Body of pancreas (tissue), 4 donors: ENCODE data around the gene FAM50A. TPM values are rescaled to one million over a fixed set of nuclear protein-coding genes. Genes with fewer than 3 reads are reported as not detected.
"Not testable (repeated sequence)": the region's sequence is repeated elsewhere in the genome, so short reads cannot be mapped to it uniquely, and the experiment has no call there.

Source experiments
- ATAC-seq: fragments of 150-250 bp; one replicate; pipeline ENCODE4 v1.9.1; 2016
- DNase-seq, 4 donors: peaks; one replicate each; pipeline ENCODE4 v3.0.0-alpha.2; 2019
- H3K27ac ChIP-seq, 4 donors: fragments of 200-600 bp; sonication (generic); 1 replicate in 3 of 4; 2 replicates in 1 of 4; pipeline versions ENCODE4 v1.5.1 to v1.6.1; 2016 to 2019; ENCODE audit warnings: mild to moderate bottlenecking in 1 of 4, mixed read lengths in 1 of 4, moderate library complexity in 1 of 4
- H3K27me3 ChIP-seq, 2 donors: fragments of 200-600 bp; sonication (generic); one replicate each; pipeline ENCODE4 v1.6.0; 2016; ENCODE audit warnings: mild to moderate bottlenecking in 1 of 2
- H3K36me3 ChIP-seq, 2 donors: fragments of 200-600 bp; sonication (generic); replicated peaks in 1 of 2; 2 replicates each; pipeline ENCODE4 v1.5.1; 2016; ENCODE audit warnings: low read depth in 2 of 2; ENCODE audit not compliant: insufficient read depth in 1 of 2
- H3K4me1 ChIP-seq: fragments of 200-600 bp; sonication (generic); one replicate; pipeline ENCODE4 v1.6.0; 2016
- H3K4me3 ChIP-seq, 2 donors: fragments of 200-600 bp; sonication (generic); 1 replicate in 1 of 2; 2 replicates in 1 of 2; pipeline ENCODE4 v1.5.1; 2016 to 2019
- H3K9me3 ChIP-seq, 3 donors: fragments of 200-600 bp; sonication (generic); 1 replicate in 2 of 3; 2 replicates in 1 of 3; pipeline ENCODE4 v1.5.1; 2016
- CTCF ChIP-seq, 7 experiments: fragments of 450-650 bp in 4 of 7; fragments of 200-600 bp in 3 of 7; sonication (generic) in 3 of 7; IDR thresholded peaks; one replicate each; pipeline ENCODE4 v1.5.1; 2016 to 2019; ENCODE audit warnings: antibody characterized with exemption in 7 of 7
- POLR2A ChIP-seq, 3 donors: fragments of 450-650 bp; IDR thresholded peaks; one replicate each; pipeline ENCODE4 v1.6.1; 2016; ENCODE audit warnings: antibody characterized with exemption in 3 of 3, mild to moderate bottlenecking in 2 of 3
- WGBS, 2 donors: methylation state at CpG; one replicate each; pipeline ENCODE4 v1.1.5; 2017; 5-methylcytosine and 5-hydroxymethylcytosine counted together
- intact Hi-C: fragments of 100-400 bp; cut with DNase I; formaldehyde crosslinking; loops from one replicate; pipeline ENCODE4 v1.15.1; 2023
- microRNA-seq, 2 donors: library from miRNA; unstranded; fragments of <30 nt; microRNA quantifications; one replicate each; pipeline ENCODE4, GENCODE V29; 2016; ENCODE audit warnings: borderline number of aligned reads in 2 of 2, borderline replicate concordance in 2 of 2
- small RNA-seq: library from RNA; depleted of rRNA; stranded (forward); fragments of <200 nt; gene quantifications from one replicate; pipeline ENCODE3, GENCODE V24; 2016
- total RNA-seq, 2 donors: library from RNA; depleted of rRNA; stranded (reverse); fragments of >200 nt; gene quantifications; one replicate each; pipeline ENCODE4 v1.1.0, GENCODE V29; 2016

FAM50A gene
- total RNA-seq, 2 donors from 2014 or later, result 14.5 to 48.8 TPM

- ATAC-seq (no peak), DNase-seq (no peak)
- Histone ChIP-seq H3K36me3 (no peaks in the 10 kb centered on the region), H3K27me3 (no peaks in the 10 kb centered on the region), H3K9me3 (no peaks in the 10 kb centered on the region), H3K4me1 (no peaks in the 10 kb centered on the region), H3K27ac (no peak overlapping the region), H3K4me3 (no peak overlapping the region)
- 63 to 72% methylated on average over 3 to 6 of the region's 6 CpGs for WGBS, 2 donors
- TF ChIP-seq CTCF (IDR thresholded peaks at IDR 0.05) (no peak), POLR2A (IDR thresholded peaks at IDR 0.05) (no peak)
- intact Hi-C loops, result no loop called here
These were observed 51.6 kb downstream of the FAM50A start for GRCh38 chrX:154495472-154495922.

- H3K27ac ChIP-seq, DNase-seq, H3K4me3 ChIP-seq, ATAC-seq, H3K27me3 ChIP-seq, H3K36me3 ChIP-seq, intact Hi-C loops, H3K4me1 ChIP-seq, H3K9me3 ChIP-seq: not testable (repeated sequence)
- WGBS, 2 donors, result 52 to 71% methylated on average over 3 to 4 of the region's 4 CpGs
These were observed 52.7 kb downstream of the FAM50A start for GRCh38 chrX:154496591-154497137.

Small RNA genes lying within 50 kb of the gene (microRNA-seq; reads per million reads assigned to microRNA genes)
- gene MIR6858, result 0 to 0.47 reads per million in 2 donors

Small RNA genes lying within 50 kb of the gene (small RNA-seq; reads per million reads assigned to genes)
- not detected for gene MIR6858
- gene RN7SL697P, result not detected
- not detected for gene SNORA70

Other genes with a start within 250 kb of the FAM50A start
- gene OPN1MW2, start 224.4 kb upstream of the FAM50A start, total RNA-seq, result not detected
- not detected for gene OPN1MW3, start 186.6 kb upstream of the FAM50A start, total RNA-seq
- gene TEX28, start 149.0 kb upstream of the FAM50A start, total RNA-seq, result not detected
- gene TKTL1, start 148.3 kb upstream of the FAM50A start, total RNA-seq, result not detected
- gene FLNA, start 69.5 kb upstream of the FAM50A start, total RNA-seq, result 100 to 1,000 TPM; 230 to 308 TPM
- 10 to 100 TPM; 23.6 to 28.3 TPM for gene EMD, start 64.8 kb upstream of the FAM50A start, total RNA-seq
- 1,000 to 10,000 TPM; 1,426 to 2,757 TPM for gene RPL10, start 45.8 kb upstream of the FAM50A start, total RNA-seq
- gene DNASE1L1, start 34.9 kb upstream of the FAM50A start, total RNA-seq, result 10 to 100 TPM in 1 of 2 donors, 1 to 10 TPM in 1; 9.6 to 16.1 TPM
- gene TAFAZZIN, start 32.6 kb upstream of the FAM50A start, total RNA-seq, result 10 to 100 TPM; 42.0 to 97.6 TPM
- 10 to 100 TPM; 49.8 to 51.4 TPM for gene ATP6AP1, start 15.5 kb upstream of the FAM50A start, total RNA-seq
- 10 to 100 TPM; 68.5 to 83.4 TPM for gene GDI1, start 7.0 kb upstream of the FAM50A start, total RNA-seq
- 10 to 100 TPM in 1 of 2 donors, 1 to 10 TPM in 1; 7.3 to 19.1 TPM for gene PLXNA3, start 14.1 kb downstream of the FAM50A start, total RNA-seq
- 10 to 100 TPM; 20.2 to 27.4 TPM for gene LAGE3, start 35.1 kb downstream of the FAM50A start, total RNA-seq
- gene UBL4A, start 42.5 kb downstream of the FAM50A start, total RNA-seq, result 10 to 100 TPM; 24.9 to 34.9 TPM
- gene SLC10A3, start 46.5 kb downstream of the FAM50A start, total RNA-seq, result 10 to 100 TPM; 18.9 to 24.7 TPM
- 10 to 100 TPM; 32.3 to 48.3 TPM for gene FAM3A, start 72.1 kb downstream of the FAM50A start, total RNA-seq
- 10 to 100 TPM in 1 of 2 donors, 1 to 10 TPM in 1; 7.6 to 16.1 TPM for gene G6PD, start 102.7 kb downstream of the FAM50A start, total RNA-seq
- 10 to 100 TPM in 1 of 2 donors, 1 to 10 TPM in 1; 9.9 to 11.9 TPM for gene IKBKG, start 103.5 kb downstream of the FAM50A start, total RNA-seq
- not detected for gene CTAG1A, start 141.0 kb downstream of the FAM50A start, total RNA-seq
- gene CTAG1B, start 175.1 kb downstream of the FAM50A start, total RNA-seq, result not detected
- gene CTAG2, start 209.4 kb downstream of the FAM50A start, total RNA-seq, result not detected